ENCODE data around the gene ZNF787. TPM values are rescaled to one million over a fixed set of nuclear protein-coding genes. Genes with fewer than 3 reads are reported as not detected.
"Not testable (repeated sequence)": the region's sequence is repeated elsewhere in the genome, so short reads cannot be mapped to it uniquely, and the experiment has no call there.

Gene ZNF787
- total RNA-seq, 3 donors from 2014 or later = 41.5 to 45.8 (median 42.2) TPM

- Mint-ChIP-seq H3K36me3 (ENCODE audit: insufficient read depth) (peaks cover 7% of the 10 kb centered on the region), H3K4me1 (ENCODE audit: low read depth) (peaks cover 52% of the 10 kb centered on the region), H3K4me3 (no peak overlapping the region), H3K27me3 (ENCODE audit: low read depth) (no peaks in the 10 kb centered on the region), H3K9me3 (no peaks in the 10 kb centered on the region)
- DNase-seq = no peak
- ATAC-seq = no peak
These were observed 11.9 kb downstream of the ZNF787 start for GRCh38 chr19:56109226-56109625.

GRCh38 chr19:56108447-56109195 is 12.5 kb downstream of the ZNF787 start:
- Mint-ChIP-seq H3K36me3 (ENCODE audit: insufficient read depth) (peaks cover 7% of the 10 kb centered on the region), H3K4me1 (ENCODE audit: low read depth) (peaks cover 48% of the 10 kb centered on the region), H3K4me3 (no peak overlapping the region), H3K9me3 (no peaks in the 10 kb centered on the region), H3K27me3 (ENCODE audit: low read depth) (no peaks in the 10 kb centered on the region)
- no peak for DNase-seq
- no peak for ATAC-seq

GRCh38 chr19:56107626-56108351 is 13.3 kb downstream of the ZNF787 start:
- DNase-seq (no peak), ATAC-seq (no peak)
- Mint-ChIP-seq H3K27me3 (ENCODE audit: low read depth) (no peaks in the 10 kb centered on the region), H3K9me3 (no peaks in the 10 kb centered on the region), H3K4me1 (ENCODE audit: low read depth) (peaks cover 41% of the 10 kb centered on the region), H3K4me3 (no peak overlapping the region), H3K36me3 (ENCODE audit: insufficient read depth) (peaks cover 7% of the 10 kb centered on the region)

- peaks cover 9% of the 10 kb centered on the region for H3K36me3 Mint-ChIP-seq (ENCODE audit: insufficient read depth)
- ATAC-seq (no peak), DNase-seq (no peak)
- no peaks in the 10 kb centered on the region for H3K27me3 Mint-ChIP-seq (ENCODE audit: low read depth)
- H3K4me1 Mint-ChIP-seq (ENCODE audit: low read depth) = peaks cover 34% of the 10 kb centered on the region
- H3K9me3 Mint-ChIP-seq = no peaks in the 10 kb centered on the region
- H3K4me3 Mint-ChIP-seq = no peak overlapping the region
These were observed 14.1 kb downstream of the ZNF787 start for GRCh38 chr19:56106993-56107392.

DNA sequence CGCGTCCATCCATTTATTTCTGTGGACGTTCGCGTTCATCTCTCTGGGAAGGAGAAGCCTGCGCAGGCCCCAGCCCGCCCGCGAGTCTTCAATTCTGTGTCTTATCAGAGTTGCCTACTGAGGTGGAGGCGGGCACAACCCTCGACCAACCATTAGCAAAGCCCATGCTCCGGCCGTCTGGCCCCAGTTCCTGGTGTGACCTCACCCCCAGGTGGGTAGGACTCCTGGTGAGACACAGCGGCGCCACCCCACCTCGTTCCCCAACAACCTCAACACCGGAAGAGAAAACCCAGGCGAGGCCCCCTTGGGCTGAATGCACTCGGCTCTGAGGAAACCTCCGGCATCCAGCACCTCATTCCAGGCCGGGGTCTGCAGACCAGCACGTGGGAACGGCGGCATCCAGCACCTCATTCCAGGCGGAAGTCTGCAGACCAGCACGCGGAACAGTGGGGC is 14.7 kb downstream of the ZNF787 start:
- Mint-ChIP-seq H3K4me3 (peak overlapping the region; percentile 25), H3K9me3 (no peaks in the 10 kb centered on the region), H3K27me3 (ENCODE audit: low read depth) (no peaks in the 10 kb centered on the region), H3K36me3 (ENCODE audit: insufficient read depth) (peaks cover 12% of the 10 kb centered on the region), H3K4me1 (ENCODE audit: low read depth) (peaks cover 31% of the 10 kb centered on the region)
- ATAC-seq (no peak), DNase-seq (no peak)

DNA sequence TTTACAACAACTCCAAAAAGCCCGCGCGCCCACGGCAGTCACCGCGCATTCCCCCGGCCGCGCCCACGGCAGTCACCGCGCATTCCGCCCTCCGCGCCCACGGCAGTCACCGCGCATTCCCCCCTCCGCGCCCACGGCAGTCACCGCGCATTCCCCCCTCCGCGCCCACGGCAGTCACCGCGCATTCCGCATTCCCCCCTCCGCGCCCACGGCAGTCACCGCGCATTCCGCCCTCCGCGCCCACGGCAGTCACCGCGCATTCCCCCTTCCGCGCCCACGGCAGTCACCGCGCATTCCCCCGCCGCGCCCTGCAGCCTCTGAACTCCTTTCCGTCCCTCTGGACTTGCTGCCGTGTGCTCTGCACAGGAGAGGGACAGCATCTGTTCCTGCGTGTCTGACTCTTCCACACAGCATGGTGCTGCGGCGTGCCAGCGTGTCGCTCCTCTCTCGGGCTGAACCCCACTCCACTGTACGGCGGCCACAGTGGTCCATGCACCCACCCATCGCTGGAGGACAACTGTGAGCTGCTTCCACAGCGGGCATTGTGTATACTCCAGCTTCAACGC is 15.2 kb downstream of the ZNF787 start:
- DNase-seq; H3K9me3 Mint-ChIP-seq; H3K27me3 Mint-ChIP-seq (ENCODE audit: low read depth); ATAC-seq: not testable (repeated sequence)
- H3K4me1 Mint-ChIP-seq (ENCODE audit: low read depth) = peaks cover 31% of the 10 kb centered on the region
- H3K4me3 Mint-ChIP-seq = peak overlapping the region; percentile 25
- H3K36me3 Mint-ChIP-seq (ENCODE audit: insufficient read depth) = peaks cover 14% of the 10 kb centered on the region

- peak; percentile 46 for DNase-seq
- Mint-ChIP-seq H3K36me3 (ENCODE audit: insufficient read depth) (peaks cover 14% of the 10 kb centered on the region), H3K27me3 (ENCODE audit: low read depth) (no peaks in the 10 kb centered on the region), H3K4me3 (no peak overlapping the region), H3K4me1 (ENCODE audit: low read depth) (peaks cover 26% of the 10 kb centered on the region), H3K9me3 (no peaks in the 10 kb centered on the region)
- peak; percentile 73 to 76 for ATAC-seq
These were observed 15.9 kb downstream of the ZNF787 start for GRCh38 chr19:56105090-56105701.

DNA sequence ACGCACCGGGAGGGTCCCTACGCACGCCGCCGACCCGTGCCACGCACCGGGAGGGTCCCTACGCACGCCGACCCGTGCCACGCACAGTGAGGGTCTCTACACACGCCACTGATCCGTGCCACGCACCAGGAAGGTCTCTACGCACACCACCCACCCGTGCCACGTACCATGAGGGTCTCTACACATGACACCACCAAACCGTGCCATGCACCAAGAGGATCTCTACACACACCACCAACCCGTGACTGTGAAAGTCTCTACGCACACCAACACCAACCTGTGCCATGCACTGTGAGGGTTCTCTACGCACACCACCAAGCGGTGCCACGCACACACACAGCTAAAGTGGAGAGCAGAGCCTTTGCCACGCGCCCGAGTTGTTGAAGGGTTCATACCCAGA is 16.7 kb downstream of the ZNF787 start:
- H3K27me3 Mint-ChIP-seq (ENCODE audit: low read depth) = no peaks in the 10 kb centered on the region
- peaks cover 14% of the 10 kb centered on the region for H3K36me3 Mint-ChIP-seq (ENCODE audit: insufficient read depth)
- ATAC-seq (no peak), DNase-seq (no peak)
- no peaks in the 10 kb centered on the region for H3K9me3 Mint-ChIP-seq
- peaks cover 24% of the 10 kb centered on the region for H3K4me1 Mint-ChIP-seq (ENCODE audit: low read depth)
- H3K4me3 Mint-ChIP-seq = no peak overlapping the region

GRCh38 chr19:56103027-56103614 is 18.0 kb downstream of the ZNF787 start:
- H3K4me1 Mint-ChIP-seq (ENCODE audit: low read depth) = peaks cover 21% of the 10 kb centered on the region
- peaks cover 14% of the 10 kb centered on the region for H3K36me3 Mint-ChIP-seq (ENCODE audit: insufficient read depth)
- ATAC-seq = no peak
- H3K27me3 Mint-ChIP-seq (ENCODE audit: low read depth) = no peaks in the 10 kb centered on the region
- no peak for DNase-seq
- no peaks in the 10 kb centered on the region for H3K9me3 Mint-ChIP-seq
- H3K4me3 Mint-ChIP-seq = no peak overlapping the region

DNA sequence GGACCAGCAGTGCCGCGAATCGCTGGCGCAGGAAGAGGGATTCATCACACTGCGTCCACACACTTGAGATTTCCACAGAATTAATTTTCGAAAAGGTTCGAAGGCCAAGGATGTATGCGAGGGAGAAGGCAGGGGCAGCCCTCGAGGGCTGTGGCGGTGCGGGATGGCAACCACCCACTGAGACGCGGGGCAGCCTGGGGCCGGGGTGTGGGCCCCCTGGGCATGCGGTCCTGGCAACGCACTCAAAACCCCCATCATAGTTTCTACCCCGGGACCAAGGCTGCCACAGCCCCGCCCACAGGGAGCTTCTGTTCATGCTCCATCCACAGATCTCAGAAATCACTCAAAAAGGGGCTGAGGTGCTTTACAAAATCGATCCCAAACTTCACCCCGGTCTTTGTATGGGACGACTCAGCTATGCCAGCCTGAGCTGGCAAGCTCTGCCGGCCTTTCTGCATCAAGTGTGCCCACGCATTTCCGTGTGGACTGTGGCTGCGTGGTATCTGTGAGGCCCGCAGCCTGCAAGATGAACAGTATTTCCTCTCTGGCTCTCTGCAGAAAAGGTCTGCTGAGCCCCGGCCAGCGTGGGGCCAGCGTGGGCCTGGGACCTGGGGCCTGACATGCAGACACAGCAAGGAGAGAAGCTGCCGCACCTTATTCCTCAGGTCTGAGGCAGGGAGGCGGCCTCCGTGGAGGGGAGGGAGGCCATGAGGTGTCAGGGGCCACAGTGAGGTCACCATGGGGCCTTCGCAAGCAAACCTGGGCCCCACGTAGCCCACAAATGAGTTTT is 19.2 kb downstream of the ZNF787 start:
- Mint-ChIP-seq H3K9me3 (no peaks in the 10 kb centered on the region), H3K36me3 (ENCODE audit: insufficient read depth) (peaks cover 14% of the 10 kb centered on the region), H3K4me1 (ENCODE audit: low read depth) (peaks cover 17% of the 10 kb centered on the region), H3K4me3 (no peak overlapping the region), H3K27me3 (ENCODE audit: low read depth) (no peaks in the 10 kb centered on the region)
- ATAC-seq = no peak
- no peak for DNase-seq

DNA sequence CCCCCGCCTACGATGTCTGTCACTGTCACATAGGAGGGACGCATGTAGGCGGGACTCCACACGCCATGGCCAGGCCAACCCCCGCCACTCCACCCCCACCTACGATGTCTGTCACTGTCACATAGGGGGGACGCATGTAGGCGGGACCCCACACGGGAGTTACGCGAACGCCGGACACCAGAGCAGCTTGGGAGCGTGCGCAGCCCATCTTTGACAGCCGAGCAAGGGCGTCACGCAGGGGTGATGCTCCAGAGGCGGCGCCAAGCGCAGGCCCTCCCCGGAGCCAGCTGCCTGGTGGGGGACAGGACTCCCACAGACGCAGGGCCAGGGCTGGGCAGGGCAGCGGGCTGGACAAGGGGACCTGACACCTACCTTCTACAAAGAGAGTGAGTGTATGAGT is 20.0 kb downstream of the ZNF787 start:
- Mint-ChIP-seq H3K36me3 (ENCODE audit: insufficient read depth) (peaks cover 9% of the 10 kb centered on the region), H3K4me3 (no peak overlapping the region), H3K9me3 (no peaks in the 10 kb centered on the region), H3K4me1 (ENCODE audit: low read depth) (peaks cover 11% of the 10 kb centered on the region), H3K27me3 (ENCODE audit: low read depth) (no peaks in the 10 kb centered on the region)
- ATAC-seq (no peak), DNase-seq (no peak)

DNA sequence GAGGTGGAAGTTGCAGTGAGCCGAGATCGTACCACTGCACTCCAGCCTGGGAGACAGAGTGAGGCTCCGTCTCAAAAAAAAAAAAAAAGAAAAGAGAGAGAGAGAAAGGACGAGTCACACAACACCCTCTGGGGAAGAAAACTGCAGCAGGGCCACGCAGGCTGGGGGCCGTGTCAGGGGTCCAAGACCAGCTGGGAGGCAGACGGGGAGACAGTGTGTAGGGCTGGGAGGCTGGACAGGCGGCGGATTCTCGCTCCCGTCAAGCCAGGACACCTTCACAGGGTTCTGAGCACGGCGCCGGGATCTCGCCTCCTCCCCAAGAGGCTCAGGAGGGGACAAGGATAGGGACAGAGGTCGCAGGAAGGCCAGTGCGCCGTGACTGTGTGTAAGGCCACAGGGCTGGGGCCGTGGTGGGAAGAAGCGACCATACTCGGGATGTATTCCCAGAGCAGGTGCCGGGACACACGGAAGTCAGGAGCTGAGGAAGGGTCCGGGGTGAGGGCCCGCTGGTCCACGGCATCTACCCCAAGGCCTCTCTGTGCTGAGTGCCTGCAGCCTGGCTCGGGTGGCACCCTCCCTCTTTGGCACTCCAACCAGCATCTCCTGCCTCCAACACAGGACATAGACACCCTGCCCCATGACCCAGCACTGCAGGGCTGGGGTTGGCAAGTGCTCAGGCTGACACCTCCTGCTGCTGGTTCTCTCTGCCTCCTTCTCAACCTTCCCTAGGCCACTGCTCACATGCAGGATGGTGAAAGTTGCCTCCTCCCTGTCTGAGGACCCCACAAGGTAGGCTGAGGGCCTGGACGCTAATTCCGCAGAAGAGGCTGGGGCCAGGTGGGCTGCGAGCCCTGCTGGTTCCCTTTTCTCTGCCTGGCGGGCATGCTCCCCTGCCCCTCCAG is 21.2 kb downstream of the ZNF787 start:
- no peaks in the 10 kb centered on the region for H3K27me3 Mint-ChIP-seq (ENCODE audit: low read depth)
- H3K36me3 Mint-ChIP-seq (ENCODE audit: insufficient read depth) = peaks cover 12% of the 10 kb centered on the region
- H3K9me3 Mint-ChIP-seq = no peaks in the 10 kb centered on the region
- DNase-seq (no peak), ATAC-seq (no peak)
- no peak overlapping the region for H3K4me3 Mint-ChIP-seq
- H3K4me1 Mint-ChIP-seq (ENCODE audit: low read depth) = peaks cover 2% of the 10 kb centered on the region

Data from activated T-cell treated with anti-CD3 and anti-CD28 coated beads, Interleukin-2, amount 50 U/mL, for 4 hours (primary cell).